Motor neuron (in vitro differentiated cells): ENCODE measurements around the gene CRADD. TPM values are rescaled to one million over a fixed set of nuclear protein-coding genes. Genes with fewer than 3 reads are reported as not detected.
A peak's percentile ranks its signal among the peaks of the same experiment; 100 is the strongest.

Source experiments
- ATAC-seq, 8 experiments: fragments of 200-7000 bp; cut with Tn5 transposase; replicated peaks in 6 of 8; 2 replicates each; pipeline ENCODE4 v1.8.0; 2021; ENCODE audit warnings: mild to moderate bottlenecking in 8 of 8, moderate library complexity in 8 of 8
- H3K27ac ChIP-seq, 2 donors: fragments of 250-450 bp; sonication (Bioruptor Pico); 2 replicates each; pipeline ENCODE4 v1.9.0; 2021; ENCODE audit warnings: antibody characterized with exemption in 2 of 2, mild to moderate bottlenecking in 2 of 2, moderate library complexity in 1 of 2
- H3K4me1 ChIP-seq, 2 donors: fragments of 250-450 bp; sonication (Bioruptor Pico); replicated peaks in 1 of 2; 2 replicates each; pipeline ENCODE4 v1.6.1; 2021; ENCODE audit warnings: antibody characterized with exemption in 2 of 2, mild to moderate bottlenecking in 2 of 2, moderate library complexity in 1 of 2
- H3K4me3 ChIP-seq, 5 donors: fragments of 250-450 bp; sonication (Bioruptor Pico); 2 replicates each; pipeline ENCODE4 v1.9.0; 2021; ENCODE audit warnings: antibody characterized with exemption in 5 of 5, mild to moderate bottlenecking in 5 of 5, moderate library complexity in 4 of 5
- WGBS, 10 experiments: fragments of 450-650 bp; shearing (Covaris generic); methylation state at CpG; one replicate each; pipeline ENCODE4 v1.0.0; 2022; 5-methylcytosine and 5-hydroxymethylcytosine counted together
- in situ Hi-C, 9 experiments: fragments of 400-800 bp; cut with MboI; loops; one replicate each; pipeline ENCODE4 v1.15.0; 2021; ENCODE audit warnings: low sequenced_read_pairs in 9 of 9, low pct_unique_long_range_greater_than_20kb in 2 of 9; ENCODE audit not compliant: unreplicated experiment in 9 of 9
- total RNA-seq, 8 experiments: library from RNA; unstranded; fragments of 300-600 nt; gene quantifications; 2 replicates each; pipeline versions ENCODE4 v1.2.3 to v1.2.4, GENCODE V29; 2022

Gene CRADD
- total RNA-seq, 8 experiments from 2014 or later: 8.0 to 21.3 (median 10.4) TPM

- Histone ChIP-seq H3K27ac (peak overlapping the region in 1 of 2 donors; percentile 73), H3K4me1 (peaks cover 30 to 36% of the 10 kb centered on the region in 2 donors), H3K4me3 (no peak overlapping the region)
- in situ Hi-C loops: no loop called here
- ATAC-seq: peak in 1 of 8 experiments; percentile 46
- WGBS, 10 experiments: 15 to 100% (median 79%) methylated on average over 1 to 6 of the region's 6 CpGs; no CpG with 5 or more reads in 3 of the 10 experiments
Observed at GRCh38 chr12:93895089-93895445, 217.9 kb downstream of the CRADD start.

GRCh38 chr12:93896427-93896826 lies 219.3 kb downstream of the CRADD start:
- in situ Hi-C loops: no loop called here
- no peak for ATAC-seq
- WGBS, 10 experiments: 78 to 100% (median 100%) methylated on average over 1 of the region's 1 CpG; no CpG with 5 or more reads in 1 of the 10 experiments
- no peak overlapping the region for H3K27ac ChIP-seq
- peaks cover 30 to 36% of the 10 kb centered on the region in 2 donors for H3K4me1 ChIP-seq
- H3K4me3 ChIP-seq: no peak overlapping the region

DNA sequence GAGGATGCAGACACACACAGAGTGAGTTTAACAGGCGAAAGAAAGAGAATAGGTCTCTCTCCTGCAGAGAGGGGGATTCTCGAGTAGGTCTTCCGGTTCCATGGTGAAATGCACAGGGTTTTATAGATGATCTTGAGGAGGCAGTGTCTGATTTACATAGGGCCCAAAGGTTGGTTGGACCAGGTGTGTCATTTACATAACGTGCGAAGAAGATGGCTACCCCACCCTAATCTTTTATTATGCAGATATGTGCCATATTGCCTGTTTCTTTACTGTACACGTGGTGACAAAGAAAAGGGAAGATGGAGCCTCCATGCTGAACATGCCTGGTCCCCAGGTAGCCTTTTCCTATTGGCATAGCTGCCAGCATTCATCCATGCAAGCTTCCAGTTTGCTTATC lies 219.8 kb downstream of the CRADD start:
- in situ Hi-C loops: no loop called here
- Histone ChIP-seq H3K4me3 (no peak overlapping the region), H3K27ac (no peak overlapping the region), H3K4me1 (peaks cover 29 to 33% of the 10 kb centered on the region in 2 donors)
- ATAC-seq: no peak
- WGBS, 10 experiments: 28 to 100% (median 80%) methylated on average over 1 to 5 of the region's 6 CpGs; no CpG with 5 or more reads in 3 of the 10 experiments

GRCh38 chr12:93901739-93902138 lies 224.6 kb downstream of the CRADD start:
- in situ Hi-C loops: no loop called here
- no peak overlapping the region for H3K27ac ChIP-seq
- H3K4me3 ChIP-seq: no peak overlapping the region
- H3K4me1 ChIP-seq: no peaks in the 10 kb centered on the region
- WGBS, 10 experiments: 57 to 100% (median 90%) methylated on average over 1 to 3 of the region's 3 CpGs
- no peak for ATAC-seq

GRCh38 chr12:93902192-93902591 lies 225.0 kb downstream of the CRADD start:
- in situ Hi-C loops: no loop called here
- Histone ChIP-seq H3K4me3 (no peak overlapping the region), H3K4me1 (no peaks in the 10 kb centered on the region), H3K27ac (no peak overlapping the region)
- 62 to 92% (median 84%) methylated on average over 1 to 4 of the region's 4 CpGs; no CpG with 5 or more reads in 2 of the 10 experiments for WGBS, 10 experiments
- ATAC-seq: no peak

- ATAC-seq: no peak
- in situ Hi-C loops: no loop called here
- WGBS, 10 experiments: 0 to 92% (median 81%) methylated on average over 1 to 5 of the region's 5 CpGs; no CpG with 5 or more reads in 1 of the 10 experiments
- H3K27ac ChIP-seq: no peak overlapping the region
- H3K4me3 ChIP-seq: no peak overlapping the region
- H3K4me1 ChIP-seq: no peaks in the 10 kb centered on the region
Observed at GRCh38 chr12:93902736-93903562, 225.8 kb downstream of the CRADD start.

DNA sequence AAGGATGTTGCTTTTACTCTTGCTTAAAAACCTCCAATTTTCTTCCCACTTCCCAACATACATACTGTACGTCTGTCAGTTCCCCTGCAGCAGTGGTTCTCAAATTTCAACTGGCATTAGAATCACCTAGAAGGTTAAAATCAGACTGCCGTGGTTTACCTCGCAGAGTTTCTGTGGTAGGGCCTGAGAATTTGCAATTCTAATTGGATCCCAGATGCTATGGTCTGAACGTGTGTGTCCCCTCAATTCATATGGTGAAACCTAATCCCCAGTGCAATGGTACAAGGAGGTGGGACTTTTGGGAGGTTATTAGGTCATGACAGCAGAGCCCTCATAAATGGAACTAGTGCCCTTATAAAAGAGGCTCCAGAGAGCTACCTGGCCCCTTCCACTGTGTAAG lies 226.9 kb downstream of the CRADD start:
- Histone ChIP-seq H3K4me1 (no peaks in the 10 kb centered on the region), H3K27ac (no peak overlapping the region), H3K4me3 (no peak overlapping the region)
- in situ Hi-C loops: no loop called here
- ATAC-seq: no peak
- WGBS, 10 experiments: 40 to 77% (median 63%) methylated on average over 1 to 4 of the region's 4 CpGs; no CpG with 5 or more reads in 4 of the 10 experiments

DNA sequence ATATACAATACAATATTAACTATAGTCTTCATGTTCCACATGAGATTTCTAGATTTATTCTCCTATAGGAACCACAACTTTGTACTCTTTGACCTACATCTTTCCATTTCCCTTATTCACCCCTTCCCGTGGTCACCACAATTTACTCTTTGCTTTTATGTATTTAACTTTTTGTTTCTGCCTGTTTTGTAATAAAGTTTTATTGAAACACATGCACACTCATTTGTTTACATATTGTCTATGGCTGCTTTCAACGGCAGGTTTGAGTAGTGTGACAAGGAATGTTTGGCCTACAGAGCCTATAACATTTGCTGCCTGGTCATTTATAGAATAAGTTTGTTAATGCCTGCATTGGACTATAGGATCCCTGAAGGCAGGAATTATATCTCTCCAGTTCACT lies 231.1 kb downstream of the CRADD start:
- WGBS, 10 experiments: 50 to 100% (median 89%) methylated on average over 1 to 2 of the region's 2 CpGs
- Histone ChIP-seq H3K27ac (no peak overlapping the region), H3K4me1 (no peaks in the 10 kb centered on the region), H3K4me3 (no peak overlapping the region)
- in situ Hi-C loops: no loop called here
- ATAC-seq: no peak

- Histone ChIP-seq H3K4me1 (no peaks in the 10 kb centered on the region), H3K27ac (no peak overlapping the region), H3K4me3 (no peak overlapping the region)
- in situ Hi-C loops: no loop called here
- ATAC-seq: peak in 1 of 8 experiments; percentile 15
- WGBS, 10 experiments: 26 to 94% (median 84%) methylated on average over 4 to 12 of the region's 12 CpGs
Observed at GRCh38 chr12:93908846-93909567, 231.8 kb downstream of the CRADD start.

DNA sequence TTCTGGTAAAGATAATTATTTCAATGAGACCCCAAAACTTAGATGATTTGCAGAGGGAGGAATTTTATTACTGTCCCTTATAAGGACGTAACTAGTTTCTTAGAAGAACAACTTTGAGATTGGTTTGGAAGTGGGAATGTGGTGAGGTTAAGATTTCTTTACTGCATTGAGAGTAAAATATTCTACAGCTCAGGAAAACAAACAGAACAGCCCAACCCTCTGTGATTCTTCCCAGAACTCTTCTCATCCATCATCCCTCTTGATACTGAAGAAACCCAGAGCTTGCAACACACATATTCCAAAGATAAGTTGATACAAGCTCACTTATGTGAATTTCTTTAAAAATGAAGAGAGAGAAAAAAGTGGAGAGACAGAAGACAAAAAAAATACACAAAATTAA lies 234.2 kb downstream of the CRADD start:
- in situ Hi-C loops: no loop called here
- Histone ChIP-seq H3K4me1 (no peaks in the 10 kb centered on the region), H3K4me3 (no peak overlapping the region), H3K27ac (no peak overlapping the region)
- WGBS, 10 experiments: 78 to 100% (median 84%) methylated on average over 1 of the region's 1 CpG; no CpG with 5 or more reads in 2 of the 10 experiments
- no peak for ATAC-seq

GRCh38 chr12:93912086-93912733 lies 235.0 kb downstream of the CRADD start:
- ATAC-seq: no peak
- no peaks in the 10 kb centered on the region for H3K4me1 ChIP-seq
- in situ Hi-C loops: no loop called here
- no peak overlapping the region for H3K4me3 ChIP-seq
- 58 to 100% (median 93%) methylated on average over 1 to 6 of the region's 6 CpGs; no CpG with 5 or more reads in 1 of the 10 experiments for WGBS, 10 experiments
- no peak overlapping the region for H3K27ac ChIP-seq

DNA sequence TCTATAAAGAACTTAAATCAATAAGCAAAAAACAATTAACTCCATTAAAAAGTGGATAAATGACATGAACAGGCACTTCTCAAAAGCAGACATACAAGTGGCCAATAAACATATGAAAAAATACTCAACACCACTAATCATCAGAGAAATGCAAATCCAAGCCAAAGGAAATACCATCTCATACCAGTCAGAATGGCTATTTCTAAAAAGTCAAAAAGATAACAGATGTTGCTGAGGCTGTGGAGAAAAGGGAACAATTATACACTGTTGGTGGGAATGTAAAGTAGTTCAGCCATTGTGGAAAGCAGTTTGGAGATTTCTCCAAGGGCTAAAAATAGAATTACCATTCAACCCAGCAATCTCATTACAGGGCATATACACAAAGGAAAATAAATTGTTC lies 236.7 kb downstream of the CRADD start:
- Histone ChIP-seq H3K4me3 (no peak overlapping the region), H3K27ac (no peak overlapping the region), H3K4me1 (no peaks in the 10 kb centered on the region)
- ATAC-seq: peak in 2 of 8 experiments; percentile 29 to 37
- in situ Hi-C loops: no loop called here

DNA sequence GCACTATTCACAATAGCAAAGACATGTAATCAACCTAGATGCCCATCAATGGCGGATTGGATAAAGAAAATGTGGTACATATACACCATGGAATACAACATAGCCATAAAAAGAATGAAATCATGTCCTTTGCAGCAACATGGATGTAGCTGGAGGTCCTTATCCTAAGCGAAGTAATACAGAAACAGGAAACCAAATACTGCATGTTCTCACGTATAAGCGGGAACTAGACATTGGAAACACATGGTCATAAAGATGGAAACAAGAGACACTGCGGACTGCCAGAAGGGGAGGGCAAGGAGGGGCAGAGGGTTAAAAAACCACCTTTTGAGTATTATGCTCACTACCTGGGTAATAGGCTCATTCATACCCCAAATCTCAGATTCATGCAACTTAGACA lies 237.1 kb downstream of the CRADD start:
- Histone ChIP-seq H3K4me1 (no peaks in the 10 kb centered on the region), H3K27ac (no peak overlapping the region), H3K4me3 (no peak overlapping the region)
- 63 to 100% (median 91%) methylated on average over 1 to 5 of the region's 5 CpGs for WGBS, 10 experiments
- in situ Hi-C loops: no loop called here
- no peak for ATAC-seq
